Lower leg skin (tissue), 4 donors: ENCODE results near the gene CHPT1. TPM values are rescaled to one million over a fixed set of nuclear protein-coding genes. Genes with fewer than 3 reads are reported as not detected.
A peak's percentile ranks its signal among the peaks of the same experiment; 100 is the strongest.

Experiments
- DNase-seq, 2 donors: peaks; one replicate each; pipeline ENCODE4 v3.0.0-alpha.2; 2019; ENCODE audit warnings: low spot score in 2 of 2
- H3K4me3 ChIP-seq: fragments of 200-600 bp; sonication (generic); 2 replicates; pipeline ENCODE4 v1.5.1; 2017; ENCODE audit warnings: mild to moderate bottlenecking, low read depth; ENCODE audit not compliant: poor library complexity, severe bottlenecking
- CTCF ChIP-seq, 3 donors: fragments of 450-650 bp; IDR thresholded peaks; one replicate each; pipeline ENCODE4 v1.5.1; 2016; ENCODE audit warnings: antibody characterized with exemption in 3 of 3, mild to moderate bottlenecking in 3 of 3, moderate library complexity in 2 of 3
- POLR2A ChIP-seq, 2 donors: fragments of 450-650 bp; IDR thresholded peaks; one replicate each; pipeline ENCODE4 v1.6.1; 2016 to 2017; ENCODE audit warnings: antibody characterized with exemption in 2 of 2, mild to moderate bottlenecking in 1 of 2, moderate library complexity in 1 of 2
- WGBS, 2 donors: methylation state at CpG; one replicate each; pipeline ENCODE4 v1.1.5; 2018; 5-methylcytosine and 5-hydroxymethylcytosine counted together
- intact Hi-C: fragments of 100-400 bp; cut with DNase I; formaldehyde crosslinking; loops from one replicate; pipeline ENCODE4 v1.15.0; 2023; ENCODE audit warnings: low total_unique reads
- total RNA-seq, 4 donors: library from RNA; depleted of rRNA; stranded (reverse); fragments of >200 nt; gene quantifications; one replicate each; pipeline ENCODE4 v1.1.0, GENCODE V29; 2016

Gene CHPT1
- total RNA-seq, 4 donors from 2014 or later: 56.8 to 121 (median 75.1) TPM

- no peak for TF ChIP-seq POLR2A (IDR thresholded peaks at IDR 0.05)
- no peak for TF ChIP-seq CTCF (IDR thresholded peaks at IDR 0.05)
- no peak overlapping the region for H3K4me3 ChIP-seq
- WGBS, 2 donors: 90 to 94% methylated on average over 3 of the region's 3 CpGs
- no peak for DNase-seq
- intact Hi-C loops: no loop called here
These were observed 6.0 kb downstream of the CHPT1 start for GRCh38 chr12:101703487-101703886.

- no peak overlapping the region for H3K4me3 ChIP-seq
- TF ChIP-seq POLR2A (IDR thresholded peaks at IDR 0.05): no peak
- 91 to 100% methylated on average over 1 of the region's 1 CpG for WGBS, 2 donors
- no peak for DNase-seq
- intact Hi-C loops: no loop called here
These were observed 9.0 kb downstream of the CHPT1 start for GRCh38 chr12:101706403-101706802.

GRCh38 chr12:101707131-101707782 lies 9.8 kb downstream of the CHPT1 start:
- DNase-seq: no peak
- TF ChIP-seq POLR2A (IDR thresholded peaks at IDR 0.05): no peak
- TF ChIP-seq CTCF (IDR thresholded peaks at IDR 0.05): no peak

GRCh38 chr12:101710288-101710687 lies 12.8 kb downstream of the CHPT1 start:
- DNase-seq: no peak
- H3K4me3 ChIP-seq: no peak overlapping the region
- intact Hi-C loops: no loop called here
- WGBS, 2 donors: 90 to 93% methylated on average over 4 of the region's 4 CpGs
- TF ChIP-seq CTCF (IDR thresholded peaks at IDR 0.05): no peak
- TF ChIP-seq POLR2A (IDR thresholded peaks at IDR 0.05): no peak

More at GRCh38 chr12:101707131-101707782, 9.8 kb downstream of the CHPT1 start:
- H3K4me3 ChIP-seq: no peak overlapping the region
- intact Hi-C loops: no loop called here

GRCh38 chr12:101713059-101713682 lies 15.7 kb downstream of the CHPT1 start:
- intact Hi-C loops: no loop called here
- peak in 1 of 2 donors; percentile 67 for DNase-seq
- no peak for TF ChIP-seq CTCF (IDR thresholded peaks at IDR 0.05)
- no peak for TF ChIP-seq POLR2A (IDR thresholded peaks at IDR 0.05)
- no peak overlapping the region for H3K4me3 ChIP-seq
- WGBS, 2 donors: 45 to 46% methylated on average over 5 of the region's 5 CpGs

GRCh38 chr12:101713930-101714329 lies 16.5 kb downstream of the CHPT1 start:
- TF ChIP-seq CTCF (IDR thresholded peaks at IDR 0.05): no peak
- TF ChIP-seq POLR2A (IDR thresholded peaks at IDR 0.05): no peak
- intact Hi-C loops: no loop called here
- WGBS, 2 donors: 85 to 87% methylated on average over 2 of the region's 2 CpGs
- H3K4me3 ChIP-seq: no peak overlapping the region
- DNase-seq: no peak
